HL-60/S4 treated with phorbol 12-myristate 13-acetate at 8.2 ng/mL for 4 days and 3 days (cell line): ENCODE measurements around the gene SPANXN1.
"Not testable (repeated sequence)": the region's sequence is repeated elsewhere in the genome, so short reads cannot be mapped to it uniquely, and the experiment has no call there.

Experiments
- in situ Hi-C: fragments of 300-500 bp; cut with MboI; formaldehyde crosslinking; loops from 2 replicates; pipeline ENCODE4 v1.15.0; 2022; ENCODE audit warnings: low sequenced_read_pairs

Gene SPANXN1

GRCh38 chrX:145247203-145247602 is at the start of gene SPANXN1:
SPANXN1 (plus strand) TSS chrX:145247503; CDS start chrX:145247587, 84 bp downstream.
- in situ Hi-C loops, result not testable (repeated sequence)

GRCh38 chrX:145199078-145199477 is 48.2 kb upstream of the SPANXN1 start:
- in situ Hi-C loops, result no loop called here

GRCh38 chrX:145213504-145213903 is 33.8 kb upstream of the SPANXN1 start:
- in situ Hi-C loops, result no loop called here

- in situ Hi-C loops, result no loop called here
Measured at GRCh38 chrX:145292218-145292617, 44.9 kb downstream of the SPANXN1 start.
